ENCODE measurements around the gene C1orf116. TPM values are rescaled to one million over a fixed set of nuclear protein-coding genes. Genes with fewer than 3 reads are reported as not detected.

The C1orf116 gene
- total RNA-seq, 2 donors from 2014 or later, result 36.5 to 107 TPM

DNA sequence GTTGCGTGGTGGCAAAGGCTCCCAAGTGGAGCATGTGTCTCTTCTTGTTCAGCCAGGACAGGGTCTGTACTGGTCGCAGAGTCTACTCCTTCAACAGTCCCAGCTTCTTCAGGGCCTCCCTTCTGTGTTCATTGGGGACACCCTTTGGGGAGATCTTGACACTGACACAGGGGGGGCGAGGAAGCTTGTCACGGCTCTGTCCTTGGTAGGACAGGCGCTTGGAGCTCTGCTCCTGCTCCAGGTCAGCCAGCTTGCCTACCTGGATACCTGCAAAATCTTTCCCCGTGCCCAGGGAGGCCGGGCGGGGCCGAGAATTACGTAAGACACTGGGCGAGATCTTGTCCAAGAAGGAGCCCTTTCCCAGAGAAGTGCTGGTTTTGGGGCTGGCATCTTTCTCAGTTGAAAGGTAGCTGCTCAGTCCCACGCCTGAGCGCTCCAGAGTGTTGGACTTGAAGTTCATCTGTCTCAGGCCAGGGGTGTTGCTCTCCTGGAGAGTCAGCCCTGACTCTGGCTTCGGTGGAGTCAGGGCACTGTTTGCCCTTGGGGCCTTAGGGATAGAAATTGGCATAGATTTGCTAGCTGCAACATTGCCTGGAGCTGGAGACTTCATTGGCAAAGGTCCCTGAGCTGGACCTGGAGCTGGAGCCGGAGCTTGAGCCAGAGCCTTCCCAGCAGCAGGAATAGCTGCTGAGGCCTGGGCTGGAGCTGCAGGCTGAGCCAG is 10.5 kb downstream of the C1orf116 start:
- whole genome bisulfite sequencing, result 87% methylated on average over 15 of the region's 15 CpGs
- TF ChIP-seq POLR2A (IDR thresholded peaks at IDR 0.05) (no peak), POLR2AphosphoS5 (IDR thresholded peaks at IDR 0.05) (no peak)
- TF ChIP-seq, protein P1, sequence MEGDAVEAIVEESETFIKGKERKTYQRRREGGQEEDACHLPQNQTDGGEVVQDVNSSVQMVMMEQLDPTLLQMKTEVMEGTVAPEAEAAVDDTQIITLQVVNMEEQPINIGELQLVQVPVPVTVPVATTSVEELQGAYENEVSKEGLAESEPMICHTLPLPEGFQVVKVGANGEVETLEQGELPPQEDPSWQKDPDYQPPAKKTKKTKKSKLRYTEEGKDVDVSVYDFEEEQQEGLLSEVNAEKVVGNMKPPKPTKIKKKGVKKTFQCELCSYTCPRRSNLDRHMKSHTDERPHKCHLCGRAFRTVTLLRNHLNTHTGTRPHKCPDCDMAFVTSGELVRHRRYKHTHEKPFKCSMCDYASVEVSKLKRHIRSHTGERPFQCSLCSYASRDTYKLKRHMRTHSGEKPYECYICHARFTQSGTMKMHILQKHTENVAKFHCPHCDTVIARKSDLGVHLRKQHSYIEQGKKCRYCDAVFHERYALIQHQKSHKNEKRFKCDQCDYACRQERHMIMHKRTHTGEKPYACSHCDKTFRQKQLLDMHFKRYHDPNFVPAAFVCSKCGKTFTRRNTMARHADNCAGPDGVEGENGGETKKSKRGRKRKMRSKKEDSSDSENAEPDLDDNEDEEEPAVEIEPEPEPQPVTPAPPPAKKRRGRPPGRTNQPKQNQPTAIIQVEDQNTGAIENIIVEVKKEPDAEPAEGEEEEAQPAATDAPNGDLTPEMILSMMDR (IDR thresholded peaks at IDR 0.05), result no peak
- no peaks in the 10 kb centered on the region for H3K9me3 ChIP-seq
- peaks cover 0 to 3% of the 10 kb centered on the region in 2 donors for H3K36me3 ChIP-seq
- peak overlapping the region in 1 of 2 donors; percentile 94 for H3K27ac ChIP-seq
- intact Hi-C loops (cut with DNase I), result no loop called here
- H3K4me3 ChIP-seq, result no peak overlapping the region
- DNase-seq (ENCODE audit: low spot score), result no peak
- peaks cover 21% of the 10 kb centered on the region for H3K4me1 ChIP-seq (replicated peaks)
- no peaks in the 10 kb centered on the region for H3K27me3 ChIP-seq (replicated peaks; ENCODE audit: insufficient read depth)

- DNase-seq (ENCODE audit: low spot score), result no peak
- Histone ChIP-seq H3K9me3 (no peaks in the 10 kb centered on the region), H3K4me3 (no peak overlapping the region), H3K4me1 (replicated peaks) (peaks cover 15% of the 10 kb centered on the region), H3K27ac (peak overlapping the region; percentile 38 to 94), H3K36me3 (peaks cover 0 to 3% of the 10 kb centered on the region in 2 donors), H3K27me3 (replicated peaks; ENCODE audit: insufficient read depth) (no peaks in the 10 kb centered on the region)
- intact Hi-C loops (cut with DNase I), result no loop called here
- WGBS, result 81% methylated on average over 8 of the region's 8 CpGs
- TF ChIP-seq, protein P1 (IDR thresholded peaks at IDR 0.05), result no peak
- TF ChIP-seq POLR2A (IDR thresholded peaks at IDR 0.05) (no peak), POLR2AphosphoS5 (IDR thresholded peaks at IDR 0.05) (no peak)
These were observed 11.3 kb downstream of the C1orf116 start for GRCh38 chr1:207021139-207021861.

DNA sequence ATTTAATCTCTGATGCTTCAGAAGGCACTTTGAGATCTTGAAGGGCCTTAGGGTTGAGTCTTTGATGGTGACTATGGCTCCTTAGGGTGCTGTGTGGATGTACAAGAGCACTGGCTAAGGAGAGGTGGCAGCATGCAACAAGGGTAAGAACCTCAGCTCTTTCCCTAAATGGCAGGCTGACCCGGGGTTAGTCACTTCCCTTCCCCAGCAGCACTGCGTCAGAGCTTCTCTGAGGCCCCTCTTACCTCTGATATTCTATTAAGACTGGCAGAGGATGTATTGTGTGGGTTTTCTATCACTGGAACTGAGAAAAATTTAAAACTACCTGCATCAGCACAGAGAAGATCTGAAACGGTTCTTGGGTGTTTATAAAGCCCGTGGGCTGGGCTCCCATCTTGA is 11.8 kb downstream of the C1orf116 start:
- no peak for DNase-seq (ENCODE audit: low spot score)
- TF ChIP-seq POLR2A (IDR thresholded peaks at IDR 0.05) (no peak), POLR2AphosphoS5 (IDR thresholded peaks at IDR 0.05) (no peak)
- TF ChIP-seq, protein P1 (IDR thresholded peaks at IDR 0.05), result no peak
- no peaks in the 10 kb centered on the region for H3K27me3 ChIP-seq (replicated peaks; ENCODE audit: insufficient read depth)
- H3K9me3 ChIP-seq, result no peaks in the 10 kb centered on the region
- intact Hi-C loops (cut with DNase I), result no loop called here
- H3K36me3 ChIP-seq, result peaks cover 0 to 3% of the 10 kb centered on the region in 2 donors
- H3K4me1 ChIP-seq (replicated peaks), result peaks cover 15% of the 10 kb centered on the region
- 78% methylated on average over 4 of the region's 4 CpGs for WGBS
- H3K27ac ChIP-seq, result peak overlapping the region; percentile 38 to 94
- no peak overlapping the region for H3K4me3 ChIP-seq

DNA sequence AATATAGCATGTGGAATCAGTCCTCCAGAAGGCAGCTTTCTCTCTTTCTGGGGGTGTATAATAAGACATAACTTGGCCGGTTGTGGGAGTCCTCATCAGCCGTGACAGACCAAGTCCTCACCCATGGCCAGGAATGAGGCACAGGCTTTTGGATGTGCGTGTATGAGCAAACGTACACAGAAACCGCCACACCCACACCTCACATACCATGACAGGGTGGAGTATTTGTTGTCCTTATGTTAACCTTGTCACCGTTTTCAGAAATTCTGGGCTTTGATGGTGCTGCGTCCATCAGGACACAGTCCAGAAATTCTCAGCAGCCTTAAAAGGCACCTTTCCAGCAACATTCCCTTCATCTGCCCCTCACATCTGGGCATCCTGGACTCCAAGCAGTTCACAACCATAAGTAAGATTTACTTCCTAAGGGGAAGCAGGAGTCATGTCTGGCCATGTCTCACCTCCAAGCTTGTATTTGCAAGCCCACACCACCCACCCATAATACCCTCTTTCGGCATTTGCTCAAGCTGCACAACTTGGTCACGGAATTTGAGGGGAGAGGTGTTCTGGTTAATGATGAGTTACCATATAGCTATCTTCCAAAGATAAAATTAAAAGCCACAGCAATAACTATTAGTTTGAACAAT is 12.4 kb downstream of the C1orf116 start:
- H3K27ac ChIP-seq, result peak overlapping the region; percentile 38 to 41
- no peak for DNase-seq (ENCODE audit: low spot score)
- 62% methylated on average over 9 of the region's 9 CpGs for WGBS
- H3K4me3 ChIP-seq, result no peak overlapping the region
- H3K36me3 ChIP-seq, result peaks cover 0 to 3% of the 10 kb centered on the region in 2 donors
- no peaks in the 10 kb centered on the region for H3K9me3 ChIP-seq
- intact Hi-C loops (cut with DNase I), result no loop called here
- no peaks in the 10 kb centered on the region for H3K27me3 ChIP-seq (replicated peaks; ENCODE audit: insufficient read depth)
- peaks cover 14% of the 10 kb centered on the region for H3K4me1 ChIP-seq (replicated peaks)
- TF ChIP-seq POLR2A (IDR thresholded peaks at IDR 0.05) (peak; percentile 43), POLR2AphosphoS5 (IDR thresholded peaks at IDR 0.05) (peak; percentile 48)
- TF ChIP-seq, protein P1 (IDR thresholded peaks at IDR 0.05), result no peak

All from prostate gland (tissue), 2 donors.